Caki2 (cell line): ENCODE measurements around the gene P2RX7. TPM values are rescaled to one million over a fixed set of nuclear protein-coding genes. Genes with fewer than 3 reads are reported as not detected.

ENCODE experiments used
- DNase-seq: peaks from one replicate; pipeline ENCODE4 v3.0.0-alpha.2; 2015; ENCODE audit warnings: low read depth
- in situ Hi-C: cut with HindIII; loops from 2 replicates; pipeline ENCODE4 v1.10.0; 2016; ENCODE audit warnings: low sequenced_read_pairs, low pct_unique_long_range_greater_than_20kb, mixed read lengths
- total RNA-seq: library from RNA; depleted of rRNA; stranded (reverse); fragments of >200 nt; shearing (Covaris generic); gene quantifications from 2 replicates; pipeline ENCODE4 v1.2.3, GENCODE V29; 2014; ENCODE audit warnings: low replicate concordance; rRNA removed

The P2RX7 gene
- total RNA-seq, 1 experiment from 2014 or later, result 1.2 TPM

GRCh38 chr12:121232977-121233627, 100.4 kb downstream of the P2RX7 start:
- in situ Hi-C loops, result no loop called here

GRCh38 chr12:121233628-121234020, 100.9 kb downstream of the P2RX7 start:
- in situ Hi-C loops, result no loop called here
- no peak for DNase-seq

More at GRCh38 chr12:121232977-121233627, 100.4 kb downstream of the P2RX7 start:
- DNase-seq, result no peak

GRCh38 chr12:121236776-121237175, 104.1 kb downstream of the P2RX7 start:
- in situ Hi-C loops, result no loop called here
- no peak for DNase-seq

- in situ Hi-C loops, result no loop called here
- DNase-seq, result no peak
Observed at GRCh38 chr12:121237415-121237814, 104.7 kb downstream of the P2RX7 start.

Other genes with a start within 250 kb of the P2RX7 start
- gene SPPL3, start 228.5 kb upstream of the P2RX7 start, total RNA-seq, result 7.4 and 13.2 TPM in 2 replicates
- gene HNF1A, start 154.3 kb upstream of the P2RX7 start, total RNA-seq, result 7.0 and 8.7 TPM in 2 replicates
- 29.0 and 34.3 TPM in 2 replicates for gene C12orf43, start 116.4 kb upstream of the P2RX7 start, total RNA-seq
- 28.3 and 30.3 TPM in 2 replicates for gene OASL, start 93.6 kb upstream of the P2RX7 start, total RNA-seq
- 137 and 166 TPM in 2 replicates for gene P2RX4, start 77.3 kb downstream of the P2RX7 start, total RNA-seq
- 28.5 and 39.4 TPM in 2 replicates for gene CAMKK2, start 163.8 kb downstream of the P2RX7 start, total RNA-seq
- gene ANAPC5, start 219.5 kb downstream of the P2RX7 start, total RNA-seq, result 124 and 145 TPM in 2 replicates